VCaP (cell line): ENCODE results near the gene RRAGB.
"Not testable (repeated sequence)": the region's sequence is repeated elsewhere in the genome, so short reads cannot be mapped to it uniquely, and the experiment has no call there.

Source experiments
- H3K27ac ChIP-seq: fragments of 450-650 bp; 2 replicates; pipeline ENCODE4 v1.5.1; 2017
- TF ChIP-seq, protein P1 (sequence below): fragments of 450-650 bp; conservative IDR thresholded peaks from 2 replicates; pipeline ENCODE4 v1.5.1; 2017; ENCODE audit warnings: mild to moderate bottlenecking, moderate library complexity

Gene RRAGB

DNA sequence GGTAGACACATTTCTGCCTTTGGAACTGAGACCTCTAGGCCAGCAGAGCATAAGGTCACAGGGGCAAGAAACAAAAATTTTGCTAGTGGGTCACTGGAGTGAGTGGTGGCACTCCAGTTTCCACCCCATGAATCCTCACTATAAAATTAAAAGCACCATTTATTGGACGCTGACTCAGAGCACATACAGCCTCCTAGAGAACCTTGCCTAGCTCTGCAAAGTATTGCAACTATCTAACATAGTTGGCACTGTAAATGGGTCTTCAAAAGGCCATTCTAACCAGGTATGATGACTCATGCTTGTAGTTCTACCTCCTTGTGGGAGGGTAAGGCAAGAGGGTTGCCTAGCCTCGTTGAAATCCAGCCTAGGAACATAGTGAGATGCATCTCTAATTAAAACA, 25.1 kb downstream of the RRAGB start:
- H3K27ac ChIP-seq, result no peak overlapping the region
- TF ChIP-seq, protein P1, sequence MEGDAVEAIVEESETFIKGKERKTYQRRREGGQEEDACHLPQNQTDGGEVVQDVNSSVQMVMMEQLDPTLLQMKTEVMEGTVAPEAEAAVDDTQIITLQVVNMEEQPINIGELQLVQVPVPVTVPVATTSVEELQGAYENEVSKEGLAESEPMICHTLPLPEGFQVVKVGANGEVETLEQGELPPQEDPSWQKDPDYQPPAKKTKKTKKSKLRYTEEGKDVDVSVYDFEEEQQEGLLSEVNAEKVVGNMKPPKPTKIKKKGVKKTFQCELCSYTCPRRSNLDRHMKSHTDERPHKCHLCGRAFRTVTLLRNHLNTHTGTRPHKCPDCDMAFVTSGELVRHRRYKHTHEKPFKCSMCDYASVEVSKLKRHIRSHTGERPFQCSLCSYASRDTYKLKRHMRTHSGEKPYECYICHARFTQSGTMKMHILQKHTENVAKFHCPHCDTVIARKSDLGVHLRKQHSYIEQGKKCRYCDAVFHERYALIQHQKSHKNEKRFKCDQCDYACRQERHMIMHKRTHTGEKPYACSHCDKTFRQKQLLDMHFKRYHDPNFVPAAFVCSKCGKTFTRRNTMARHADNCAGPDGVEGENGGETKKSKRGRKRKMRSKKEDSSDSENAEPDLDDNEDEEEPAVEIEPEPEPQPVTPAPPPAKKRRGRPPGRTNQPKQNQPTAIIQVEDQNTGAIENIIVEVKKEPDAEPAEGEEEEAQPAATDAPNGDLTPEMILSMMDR, result no peak

DNA sequence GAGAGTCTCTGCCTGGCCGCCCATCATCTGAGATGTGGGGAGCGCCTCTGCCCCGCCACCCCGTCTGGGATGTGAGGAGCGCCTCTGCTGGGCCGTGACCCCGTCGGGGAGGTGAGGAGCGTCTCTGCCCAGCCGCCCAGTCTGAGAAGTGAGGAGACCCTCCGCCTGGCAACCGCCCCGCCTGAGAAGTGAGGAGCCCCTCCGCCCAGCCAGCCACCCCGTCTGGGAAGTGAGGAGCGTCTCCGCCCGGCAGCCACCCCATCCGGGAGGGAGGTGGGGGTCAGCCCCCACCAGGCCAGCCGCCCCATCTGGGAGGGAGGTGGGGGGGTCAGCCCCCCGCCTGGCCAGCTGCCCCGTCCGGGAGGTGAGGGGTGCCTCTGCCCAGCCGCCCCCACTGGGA, 30.9 kb downstream of the RRAGB start:
- not testable (repeated sequence) for H3K27ac ChIP-seq

DNA sequence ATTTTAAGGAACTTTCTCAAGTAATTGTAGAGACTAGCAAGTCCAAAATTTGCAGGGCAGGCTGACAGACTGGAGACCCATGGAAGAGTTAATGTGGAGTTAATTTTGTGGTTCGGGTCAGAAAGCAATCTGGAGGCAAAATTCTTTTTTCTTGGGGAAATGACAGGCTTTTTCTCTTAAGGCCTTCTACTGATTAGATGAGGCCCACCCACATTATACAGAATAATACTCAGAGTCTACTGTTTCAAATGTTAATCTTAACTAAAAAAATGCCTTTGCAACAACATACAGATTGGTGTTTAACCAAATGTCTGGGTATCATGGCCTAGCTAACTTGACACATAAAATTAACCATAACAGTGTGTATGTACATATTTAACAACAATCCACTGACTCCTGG, 32.7 kb downstream of the RRAGB start:
- TF ChIP-seq, protein P1, result no peak
- no peak overlapping the region for H3K27ac ChIP-seq

DNA sequence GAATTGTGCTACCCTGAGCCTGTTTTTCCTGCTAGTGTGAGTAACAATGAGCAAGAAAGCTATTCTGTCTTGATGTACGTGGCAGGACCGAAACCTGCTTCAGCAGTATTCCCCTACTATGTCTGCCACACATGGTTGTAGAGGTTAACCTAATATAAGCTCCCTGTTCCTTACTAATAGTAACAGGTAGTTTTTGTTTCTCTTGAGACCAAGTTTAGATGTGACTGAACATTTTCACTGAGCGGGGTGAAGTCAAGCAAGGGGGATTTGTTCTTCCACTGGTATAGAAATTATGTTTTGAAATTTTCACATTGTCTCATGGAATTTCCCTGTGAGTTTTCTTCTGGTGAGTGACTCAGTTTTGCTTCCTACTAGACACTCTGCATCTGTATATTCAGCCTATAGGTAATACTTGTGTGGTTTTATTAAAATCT, 37.3 kb downstream of the RRAGB start:
- TF ChIP-seq, protein P1, result no peak
- H3K27ac ChIP-seq, result no peak overlapping the region

DNA sequence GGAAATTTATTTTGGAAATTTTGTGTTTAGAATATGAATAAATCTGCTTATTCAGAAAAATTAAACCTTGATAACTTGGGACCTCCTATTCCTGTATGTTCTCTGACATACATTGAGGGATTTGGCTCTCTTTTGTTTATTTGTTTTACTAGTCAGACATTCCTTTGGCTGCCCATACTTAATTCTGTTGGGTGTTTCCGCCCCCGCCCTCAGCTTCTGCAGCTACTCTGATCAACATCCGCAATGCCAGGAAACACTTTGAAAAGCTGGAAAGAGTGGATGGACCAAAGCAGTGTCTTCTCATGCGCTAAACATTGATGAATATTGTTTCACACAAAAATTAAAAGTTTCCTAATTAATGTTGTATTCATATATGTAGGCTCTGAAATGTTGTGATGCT, 40.5 kb downstream of the RRAGB start:
- H3K27ac ChIP-seq, result no peak overlapping the region
- TF ChIP-seq, protein P1, result no peak

DNA sequence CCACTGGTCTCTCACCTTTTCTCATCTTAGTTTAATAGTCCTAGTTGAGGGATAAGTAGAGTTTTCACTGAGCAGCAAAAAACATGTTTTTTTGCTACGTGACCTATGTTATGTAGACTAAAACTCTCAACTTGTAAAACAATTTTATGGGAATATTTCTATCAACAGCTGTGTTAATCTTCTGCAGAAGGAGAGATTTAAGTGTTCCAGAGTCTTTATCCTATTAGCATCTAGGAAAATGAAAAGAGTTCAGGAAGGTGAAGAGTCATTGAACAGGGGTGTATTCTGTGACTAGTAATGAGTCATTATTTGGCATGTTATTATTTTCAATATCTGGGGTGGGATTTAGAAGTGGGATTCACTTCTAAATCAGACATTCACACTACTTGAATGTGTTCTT, 41.9 kb downstream of the RRAGB start:
- H3K27ac ChIP-seq, result no peak overlapping the region
- TF ChIP-seq, protein P1, result no peak

DNA sequence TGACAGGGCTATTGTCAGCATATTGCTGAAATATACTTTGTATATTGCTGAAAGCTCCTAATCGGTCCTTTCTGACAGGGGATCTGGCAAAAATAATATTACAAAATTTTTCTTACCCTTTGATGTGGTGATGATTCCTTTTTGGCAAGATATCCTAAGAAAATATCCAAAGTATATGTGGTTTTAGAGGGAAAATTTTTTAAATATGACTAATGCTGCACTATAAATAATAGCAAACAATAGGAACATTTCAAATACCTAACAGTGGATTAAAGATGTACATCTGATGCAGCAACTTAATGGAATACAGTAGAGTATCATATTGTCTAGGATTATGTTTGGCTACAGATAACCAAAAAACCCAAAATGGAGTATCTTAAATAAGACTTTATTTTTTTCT, 49.6 kb downstream of the RRAGB start:
- H3K27ac ChIP-seq, result no peak overlapping the region
- TF ChIP-seq, protein P1, result no peak

DNA sequence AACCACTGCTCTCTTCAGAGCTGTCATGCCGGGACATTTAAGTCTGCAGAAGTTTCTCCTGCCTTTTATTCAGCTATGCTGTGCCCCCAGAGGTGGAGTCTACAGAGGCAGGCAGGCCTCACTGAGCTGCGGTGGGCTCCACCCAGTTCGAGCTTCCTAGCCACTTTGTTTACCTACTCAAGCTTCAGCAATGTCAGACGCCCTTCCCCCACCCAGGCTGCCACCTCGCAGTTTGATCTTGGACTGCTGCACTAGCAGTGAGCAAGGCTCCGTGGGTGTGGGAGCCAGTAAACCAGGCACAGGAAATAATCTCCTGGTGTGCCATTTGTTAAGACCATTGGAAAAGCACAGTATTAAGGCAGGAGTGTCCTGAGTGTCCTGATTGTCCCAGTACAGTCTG, 56.9 kb downstream of the RRAGB start:
- H3K27ac ChIP-seq, result not testable (repeated sequence)

DNA sequence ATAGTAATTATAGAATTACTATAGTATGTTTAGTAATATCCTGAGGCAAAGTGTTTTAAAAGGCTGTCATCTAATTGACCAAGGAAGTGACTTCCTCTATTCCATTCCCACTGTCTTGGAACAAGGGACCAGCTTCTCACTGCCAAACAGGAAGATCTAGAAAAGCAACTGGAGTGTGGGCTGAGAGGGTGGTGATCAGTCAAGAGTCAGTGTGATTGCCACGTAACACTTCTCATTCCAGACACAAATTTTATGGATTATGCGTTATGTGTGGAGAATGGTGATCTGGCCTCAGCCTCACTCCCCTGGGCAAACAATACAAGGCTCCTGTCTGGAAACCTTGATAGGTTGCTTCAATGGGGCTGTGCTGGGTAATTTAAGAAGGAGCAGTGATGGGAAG, 60.0 kb downstream of the RRAGB start:
- H3K27ac ChIP-seq, result no peak overlapping the region
- TF ChIP-seq, protein P1, result no peak
